Measurements from ENCODE around the gene RNF26. TPM values are rescaled to one million over a fixed set of nuclear protein-coding genes. Genes with fewer than 3 reads are reported as not detected.

Gene RNF26
- total RNA-seq, 2 experiments from 2014 or later: 38.3 to 38.8 TPM

DNA sequence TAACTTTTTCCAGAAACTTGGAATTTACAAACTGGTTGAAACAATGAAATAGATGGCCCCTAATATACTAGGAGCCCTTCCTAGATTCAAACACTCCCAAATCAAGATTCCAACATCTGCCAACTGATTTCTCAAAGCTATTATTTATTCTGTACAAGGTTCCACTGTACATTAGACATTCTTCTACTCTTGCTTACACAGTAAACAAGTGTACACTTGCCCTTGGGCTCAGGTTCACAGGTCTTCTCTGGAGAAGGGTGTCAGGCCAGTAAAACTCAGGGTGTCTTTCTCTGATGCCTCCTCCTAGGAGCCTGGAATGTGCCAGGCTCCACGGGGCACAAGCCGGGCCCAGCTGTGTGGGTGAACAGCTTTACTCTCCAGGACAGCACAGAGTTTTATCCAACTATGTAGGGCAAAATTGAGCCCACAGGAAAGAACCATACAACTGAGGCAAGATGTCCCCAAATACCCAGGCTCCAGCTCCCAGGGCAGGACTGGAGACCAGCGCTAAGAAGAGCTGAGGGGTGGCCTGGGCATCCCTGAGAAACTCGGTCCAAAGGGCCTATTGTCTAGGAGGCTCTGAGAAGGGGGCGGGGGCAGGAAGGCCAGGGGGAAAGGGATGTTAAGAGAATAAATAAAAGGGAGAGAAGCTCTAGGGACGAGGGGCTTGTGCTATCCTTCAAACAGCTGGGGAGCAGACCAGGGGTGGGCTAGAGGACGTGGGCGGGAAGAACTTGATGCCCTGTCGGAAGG, 20.9 kb downstream of the RNF26 start:
- POLR2A ChIA-PET: no interaction called here
- no peak for DNase-seq
- Mint-ChIP-seq H3K27me3 (peaks cover 39% of the 10 kb centered on the region), H3K4me1 (peaks cover 23% of the 10 kb centered on the region), H3K4me3 (peak overlapping the region; percentile 10), H3K36me3 (ENCODE audit: low read depth) (no peaks in the 10 kb centered on the region), H3K9me3 (no peaks in the 10 kb centered on the region), H3K27ac (no peak overlapping the region)
- CTCF ChIA-PET: interaction anchor here (0.7 to 5.1 kb wide), 13 partner anchors 9 to 204 kb away, joined by 3 to 99 read pairs (median 11); partner anchors contain the start of genes MFRP and USP2

DNA sequence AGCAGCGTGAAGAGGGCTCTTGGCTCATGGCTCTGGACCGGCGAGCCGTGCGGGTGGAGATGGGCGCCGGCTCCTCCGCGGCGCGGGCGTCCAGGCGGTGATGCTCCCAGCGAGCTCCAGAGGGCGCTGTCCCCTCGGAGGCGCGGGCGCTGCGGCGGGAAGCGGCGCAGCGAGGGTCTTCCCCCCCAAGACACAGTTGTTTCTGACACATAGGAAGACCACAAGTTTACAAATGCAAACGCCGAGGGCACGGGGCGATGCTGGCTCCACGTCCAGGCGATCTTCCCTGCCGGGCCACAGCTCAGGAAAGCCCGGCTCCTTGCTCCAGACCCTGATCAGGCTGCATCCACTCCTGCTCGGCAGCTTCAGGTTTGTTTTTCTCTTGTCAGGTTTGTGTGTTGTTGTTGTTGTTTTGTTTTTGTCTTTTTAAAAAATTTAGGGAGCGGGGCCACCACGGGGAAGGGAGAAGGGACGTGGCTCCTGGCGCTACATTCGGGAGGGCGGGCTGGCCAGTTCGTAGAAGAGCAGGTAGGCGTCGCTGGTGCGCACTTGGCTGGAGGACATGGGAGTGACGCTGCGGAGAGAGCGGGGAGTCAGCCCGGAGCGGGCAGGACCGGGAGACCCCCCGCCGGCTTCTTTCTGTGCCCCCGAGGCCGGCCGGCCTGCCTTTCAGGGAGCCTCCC, 22.2 kb downstream of the RNF26 start:
- no peaks in the 10 kb centered on the region for H3K36me3 Mint-ChIP-seq (ENCODE audit: low read depth)
- ChIA-PET POLR2A (interaction anchor here (0.6 kb wide), 1 partner anchor 330 kb away, joined by 3 read pairs; no protein-coding TSS in a partner anchor), CTCF (interaction anchor here (0.6 to 5.1 kb wide), 36 partner anchors 8 to 901 kb away, joined by 3 to 99 read pairs (median 4); partner anchors contain the start of genes C1QTNF5, MFRP and USP2)
- peak overlapping the region; percentile 76 for H3K4me3 Mint-ChIP-seq
- no peaks in the 10 kb centered on the region for H3K9me3 Mint-ChIP-seq
- peak overlapping the region; percentile 7 for H3K27ac Mint-ChIP-seq
- H3K27me3 Mint-ChIP-seq: peaks cover 32% of the 10 kb centered on the region
- peaks cover 16% of the 10 kb centered on the region for H3K4me1 Mint-ChIP-seq
- DNase-seq: peak; percentile 74

DNA sequence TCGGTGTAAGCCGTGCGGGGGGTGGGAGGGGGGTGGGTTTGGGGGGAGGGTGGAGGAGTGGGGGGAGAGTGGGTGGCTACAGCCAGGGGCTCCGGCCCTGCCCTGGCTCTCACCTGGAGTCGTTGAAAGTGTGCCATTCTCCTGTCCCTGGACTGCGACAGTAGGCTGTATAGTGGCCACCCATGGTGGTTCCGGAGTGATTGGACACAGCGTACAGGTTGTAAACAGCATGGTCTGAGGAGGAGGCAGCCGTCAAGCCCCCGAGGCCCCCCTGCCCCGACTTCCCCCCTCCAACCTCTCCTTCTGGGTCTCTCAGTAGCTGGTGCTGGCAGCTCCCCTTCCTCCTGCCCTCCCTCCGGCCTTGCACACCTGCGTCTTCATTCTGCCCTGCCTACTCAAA, 22.7 kb downstream of the RNF26 start:
- no peaks in the 10 kb centered on the region for H3K36me3 Mint-ChIP-seq (ENCODE audit: low read depth)
- peak overlapping the region; percentile 39 for H3K4me3 Mint-ChIP-seq
- H3K4me1 Mint-ChIP-seq: peaks cover 16% of the 10 kb centered on the region

DNA sequence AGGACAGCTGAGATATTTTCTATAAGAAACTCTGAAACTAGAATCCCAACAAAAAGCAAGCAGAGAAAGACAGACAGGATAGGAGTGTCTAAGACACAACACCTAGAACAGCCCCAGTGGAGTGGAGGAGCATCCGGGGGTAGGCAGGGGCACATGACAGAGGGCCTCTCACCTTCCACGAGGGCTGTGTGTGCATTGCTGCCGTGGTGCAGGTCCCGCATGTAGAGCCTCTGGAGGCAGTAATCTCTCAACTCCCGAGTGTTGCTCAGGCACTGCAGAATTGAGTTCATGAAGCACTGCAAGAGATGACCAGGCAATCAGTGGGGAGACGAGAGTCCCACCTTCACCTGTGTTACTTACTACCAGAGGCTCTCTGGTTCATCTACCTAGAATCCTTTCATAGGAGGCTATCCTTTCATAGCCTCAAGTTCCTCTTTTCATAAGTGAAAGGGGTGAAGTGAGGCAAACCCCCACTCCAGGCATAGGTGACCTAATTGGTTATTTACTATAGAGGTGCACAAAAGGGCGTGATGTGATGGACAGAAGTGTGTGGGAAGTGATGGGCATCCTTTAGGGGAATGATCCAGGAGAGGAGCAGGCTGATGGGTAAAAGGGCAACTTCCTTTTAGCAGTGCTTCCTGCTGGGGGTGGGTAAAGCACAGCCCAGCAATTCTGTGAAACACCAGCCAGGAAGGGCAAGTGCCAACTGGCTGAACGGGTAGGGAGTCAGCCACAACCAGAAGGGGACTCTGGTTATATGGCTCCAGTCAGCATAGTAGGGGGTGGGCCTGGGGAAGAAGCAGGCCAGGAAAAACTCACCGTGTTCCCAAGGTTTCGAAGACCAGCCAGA, 25.3 kb downstream of the RNF26 start:
- ChIA-PET POLR2A (no interaction called here), CTCF (interaction anchor here (1.7 to 5.1 kb wide), 3 partner anchors 12 to 22 kb away, joined by 5 to 99 read pairs (median 50); partner anchors contain the start of gene MFRP)
- DNase-seq: no peak
- Mint-ChIP-seq H3K9me3 (no peaks in the 10 kb centered on the region), H3K4me1 (peaks cover 19% of the 10 kb centered on the region), H3K27me3 (peaks cover 31% of the 10 kb centered on the region), H3K4me3 (no peak overlapping the region), H3K36me3 (ENCODE audit: low read depth) (peaks cover 2% of the 10 kb centered on the region), H3K27ac (no peak overlapping the region)

More for the DNA sequence above, 22.7 kb downstream of the RNF26 start:
- Mint-ChIP-seq H3K27ac (no peak overlapping the region), H3K27me3 (peaks cover 29% of the 10 kb centered on the region), H3K9me3 (no peaks in the 10 kb centered on the region)
- ChIA-PET POLR2A (interaction anchor here (0.6 kb wide), 1 partner anchor 330 kb away, joined by 3 read pairs; no protein-coding TSS in a partner anchor), CTCF (interaction anchor here (0.6 to 5.1 kb wide), 23 partner anchors 8 to 370 kb away, joined by 3 to 99 read pairs (median 6); partner anchors contain the start of genes C1QTNF5, MFRP and USP2)
- DNase-seq: no peak

DNA sequence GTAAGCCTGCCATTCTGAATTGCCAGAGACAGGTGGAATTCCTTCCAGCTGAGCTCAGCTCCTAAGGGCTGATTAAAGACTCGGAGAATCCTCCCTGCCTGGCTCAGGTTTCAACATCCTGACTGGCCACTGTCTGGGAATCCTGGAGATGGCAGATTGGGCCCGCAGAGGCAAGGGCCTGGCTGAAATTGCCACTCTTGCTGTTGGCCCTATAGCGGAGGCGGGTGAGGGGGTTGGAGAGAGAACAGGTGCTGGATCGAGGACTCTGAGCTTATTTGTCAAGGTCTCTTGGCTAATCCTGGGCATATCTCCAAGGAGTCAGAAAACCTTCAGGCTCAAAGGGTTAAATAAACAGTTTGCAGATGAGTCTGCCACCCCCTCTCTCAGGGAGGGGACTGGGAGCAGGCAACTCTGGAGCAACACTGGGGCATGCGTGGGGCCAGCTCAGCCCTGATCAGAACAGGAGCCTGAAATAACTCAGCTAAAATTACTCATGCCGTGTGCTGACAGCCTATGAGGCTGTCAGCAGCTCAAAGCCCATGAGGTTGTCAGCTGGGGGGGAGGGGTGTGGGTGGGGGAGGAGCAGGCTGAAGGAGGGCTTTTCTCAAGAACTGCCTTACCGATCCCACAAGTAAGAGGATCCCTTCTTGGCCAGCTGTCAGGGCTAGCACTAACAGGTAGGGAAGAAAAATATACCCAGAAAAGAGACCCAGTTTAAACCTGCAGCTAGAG, 26.9 kb downstream of the RNF26 start:
- Mint-ChIP-seq H3K4me1 (peaks cover 18% of the 10 kb centered on the region), H3K36me3 (ENCODE audit: low read depth) (peaks cover 2% of the 10 kb centered on the region), H3K9me3 (no peaks in the 10 kb centered on the region), H3K27me3 (peaks cover 32% of the 10 kb centered on the region), H3K27ac (no peak overlapping the region), H3K4me3 (no peak overlapping the region)
- POLR2A ChIA-PET: interaction anchor here (0.6 kb wide), 2 partner anchors 89 to 145 kb away, joined by 3 to 6 read pairs; no protein-coding TSS in a partner anchor
- CTCF ChIA-PET: interaction anchor here (0.8 to 2.2 kb wide), 7 partner anchors 9 to 1554 kb away, joined by 3 to 13 read pairs (median 3); partner anchors contain the start of gene USP2
- DNase-seq: no peak

DNA sequence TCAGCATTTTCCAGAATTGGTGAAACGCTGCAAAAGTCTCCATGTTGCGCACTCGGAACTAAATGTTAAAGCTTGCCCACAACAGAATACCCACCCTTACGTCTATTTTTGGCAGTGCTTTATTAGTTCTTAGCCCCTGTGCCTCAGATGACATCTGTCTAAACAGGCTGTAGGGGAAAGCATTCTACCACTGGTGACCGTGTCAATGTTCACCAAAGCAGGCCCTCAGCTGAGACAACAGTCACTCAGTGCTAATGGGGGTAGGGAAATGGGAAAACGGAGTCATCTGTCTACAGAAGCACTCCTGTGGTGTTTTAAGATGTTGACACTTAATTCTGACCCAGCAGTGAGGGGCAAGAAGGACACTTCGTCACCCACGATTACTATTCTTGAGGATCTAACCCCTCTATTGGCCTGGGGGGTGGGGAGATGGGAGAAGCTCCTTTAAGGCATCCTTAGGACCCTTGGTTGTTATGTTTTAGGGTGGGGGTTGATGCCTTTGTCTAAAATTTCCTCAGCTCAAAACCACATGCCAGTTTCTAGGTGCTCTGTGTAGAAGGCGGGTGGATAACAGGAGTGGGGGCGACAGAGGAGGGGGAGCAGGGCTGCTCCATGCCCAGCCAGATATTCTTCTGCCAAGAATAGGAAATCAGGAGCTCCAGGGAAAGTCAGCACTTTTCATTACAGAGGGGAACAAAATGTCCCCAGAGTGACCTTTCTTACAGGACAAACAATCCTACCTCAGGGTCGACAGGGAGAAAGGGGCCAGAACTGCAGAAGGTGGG, 27.8 kb downstream of the RNF26 start:
- Mint-ChIP-seq H3K4me1 (peaks cover 15% of the 10 kb centered on the region), H3K27me3 (peaks cover 41% of the 10 kb centered on the region), H3K36me3 (ENCODE audit: low read depth) (peaks cover 2% of the 10 kb centered on the region), H3K4me3 (no peak overlapping the region), H3K27ac (no peak overlapping the region), H3K9me3 (no peaks in the 10 kb centered on the region)
- POLR2A ChIA-PET: interaction anchor here (0.6 kb wide), 2 partner anchors 90 to 837 kb away, joined by 3 read pairs; no protein-coding TSS in a partner anchor
- CTCF ChIA-PET: interaction anchor here (1.2 to 2.2 kb wide), 5 partner anchors 8 to 1555 kb away, joined by 3 to 13 read pairs (median 3); partner anchors contain the start of gene USP2
- DNase-seq: no peak

DNA sequence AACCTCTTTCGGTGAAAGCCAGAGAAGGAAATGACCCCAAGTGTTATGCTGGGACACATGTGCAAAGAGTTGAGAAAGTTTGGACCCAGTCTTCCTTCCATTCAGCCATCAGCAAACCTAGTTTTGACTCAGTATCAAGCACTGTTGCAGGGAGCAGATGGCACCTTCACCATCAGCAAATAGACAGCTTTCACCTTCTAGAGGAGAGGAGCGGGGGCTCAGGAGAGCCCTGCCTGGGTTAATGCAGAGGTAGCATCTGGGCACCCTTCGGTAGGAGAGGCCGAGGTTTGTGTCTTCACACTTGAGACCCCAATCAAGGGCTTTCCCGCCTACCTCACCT, 28.4 kb downstream of the RNF26 start:
- ChIA-PET CTCF (interaction anchor here (1.2 to 2.2 kb wide), 2 partner anchors 19 to 24 kb away, joined by 3 to 13 read pairs; partner anchors contain the start of gene USP2), POLR2A (interaction anchor here (0.6 kb wide), 2 partner anchors 838 to 1239 kb away, joined by 3 read pairs; no protein-coding TSS in a partner anchor)
- Mint-ChIP-seq H3K9me3 (no peaks in the 10 kb centered on the region), H3K27me3 (peaks cover 39% of the 10 kb centered on the region), H3K4me1 (peaks cover 13% of the 10 kb centered on the region), H3K4me3 (no peak overlapping the region), H3K27ac (no peak overlapping the region), H3K36me3 (ENCODE audit: low read depth) (peaks cover 2% of the 10 kb centered on the region)
- no peak for DNase-seq

DNA sequence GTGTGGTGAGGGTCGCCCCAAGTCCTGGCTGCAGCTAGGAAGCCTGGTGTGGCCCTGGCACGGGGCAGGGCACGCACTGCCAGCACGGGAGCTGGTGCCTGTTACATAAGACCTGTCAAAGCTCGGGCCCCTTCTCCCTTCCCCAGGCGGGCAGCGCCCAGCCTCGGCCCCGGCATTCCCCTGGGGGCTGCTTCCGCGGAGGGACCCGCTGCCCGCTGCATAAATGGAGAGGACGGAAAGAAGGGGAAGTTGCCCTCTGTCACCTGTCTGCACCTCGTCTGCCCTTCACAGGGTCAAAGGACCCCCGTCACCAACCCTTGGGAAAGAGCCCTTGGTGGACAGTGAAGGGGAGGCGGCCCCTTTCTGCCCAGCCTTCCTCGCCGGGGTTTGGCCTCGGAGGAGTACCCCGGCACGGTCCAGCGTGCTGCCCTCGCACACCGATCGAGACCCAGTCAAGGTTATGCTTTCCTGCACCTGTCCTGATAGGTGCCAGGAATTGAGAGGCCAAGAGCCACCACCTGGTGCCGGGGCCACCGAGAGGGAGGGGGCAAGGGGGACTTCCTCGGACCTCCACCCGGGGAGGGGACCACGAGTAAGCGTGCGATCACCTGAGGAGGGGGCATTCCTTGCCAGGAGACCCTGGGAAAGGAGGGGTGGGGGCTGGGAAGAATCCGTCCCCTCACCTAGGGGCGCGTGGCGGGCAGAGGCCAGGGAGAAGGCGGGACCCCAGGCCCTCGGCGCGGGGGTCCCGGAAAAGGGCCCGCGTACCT, 28.9 kb downstream of the RNF26 start:
- ChIA-PET CTCF (interaction anchor here (0.9 to 1.8 kb wide), 2 partner anchors 17 to 112 kb away, joined by 3 to 4 read pairs; no protein-coding TSS in a partner anchor), POLR2A (interaction anchor here (0.6 kb wide), 2 partner anchors 838 to 1238 kb away, joined by 3 read pairs; no protein-coding TSS in a partner anchor)
- Mint-ChIP-seq H3K4me3 (no peak overlapping the region), H3K36me3 (ENCODE audit: low read depth) (peaks cover 2% of the 10 kb centered on the region), H3K27me3 (peaks cover 39% of the 10 kb centered on the region), H3K4me1 (peaks cover 13% of the 10 kb centered on the region), H3K27ac (no peak overlapping the region), H3K9me3 (no peaks in the 10 kb centered on the region)
- no peak for DNase-seq

DNA sequence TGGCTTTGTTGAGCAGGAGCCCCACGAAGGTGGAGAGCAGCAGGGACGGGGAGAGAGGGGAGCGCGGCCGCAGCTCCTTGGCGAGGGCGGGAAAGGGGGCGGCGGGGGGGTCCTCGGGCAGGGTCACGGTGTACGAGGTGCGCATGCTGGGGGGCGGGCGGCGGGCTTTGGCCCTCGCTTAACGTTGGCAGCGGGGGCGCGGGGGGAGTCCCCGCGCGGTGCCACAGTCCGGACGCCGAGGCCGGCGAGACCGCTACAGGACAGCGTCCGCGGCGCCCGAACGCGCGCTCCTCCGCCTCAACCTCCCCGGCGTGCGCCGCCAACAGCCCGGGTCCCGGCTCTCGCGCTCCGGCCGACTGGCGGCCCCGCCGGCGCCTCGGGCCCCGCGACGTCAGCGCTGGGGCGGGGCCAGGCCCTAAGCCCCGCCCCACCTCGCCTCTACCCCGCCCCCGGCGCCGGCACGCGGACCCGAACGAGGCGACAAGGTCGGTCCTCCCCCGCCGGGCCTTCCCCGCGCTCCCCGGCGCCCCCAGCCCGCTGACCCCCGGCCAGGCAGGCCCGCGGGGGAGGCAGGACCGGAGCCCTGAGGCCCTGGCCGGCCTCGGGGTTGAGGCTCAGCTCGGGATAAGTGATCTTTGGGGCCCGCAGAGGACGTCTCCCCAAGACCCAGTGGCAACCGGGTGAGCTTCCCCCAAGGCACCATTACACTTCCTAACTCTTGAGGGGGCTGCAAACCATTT, 29.7 kb downstream of the RNF26 start:
- POLR2A ChIA-PET: no interaction called here
- peaks cover 13% of the 10 kb centered on the region for H3K4me1 Mint-ChIP-seq
- peak overlapping the region; percentile 66 for H3K4me3 Mint-ChIP-seq
- H3K36me3 Mint-ChIP-seq (ENCODE audit: low read depth): peaks cover 2% of the 10 kb centered on the region
- no peaks in the 10 kb centered on the region for H3K9me3 Mint-ChIP-seq
- CTCF ChIA-PET: interaction anchor here (0.9 to 1.8 kb wide), 7 partner anchors 8 to 111 kb away, joined by 3 to 14 read pairs (median 4); no protein-coding TSS in a partner anchor
- peak; percentile 45 for DNase-seq
- no peak overlapping the region for H3K27ac Mint-ChIP-seq
- H3K27me3 Mint-ChIP-seq: peaks cover 37% of the 10 kb centered on the region

DNA sequence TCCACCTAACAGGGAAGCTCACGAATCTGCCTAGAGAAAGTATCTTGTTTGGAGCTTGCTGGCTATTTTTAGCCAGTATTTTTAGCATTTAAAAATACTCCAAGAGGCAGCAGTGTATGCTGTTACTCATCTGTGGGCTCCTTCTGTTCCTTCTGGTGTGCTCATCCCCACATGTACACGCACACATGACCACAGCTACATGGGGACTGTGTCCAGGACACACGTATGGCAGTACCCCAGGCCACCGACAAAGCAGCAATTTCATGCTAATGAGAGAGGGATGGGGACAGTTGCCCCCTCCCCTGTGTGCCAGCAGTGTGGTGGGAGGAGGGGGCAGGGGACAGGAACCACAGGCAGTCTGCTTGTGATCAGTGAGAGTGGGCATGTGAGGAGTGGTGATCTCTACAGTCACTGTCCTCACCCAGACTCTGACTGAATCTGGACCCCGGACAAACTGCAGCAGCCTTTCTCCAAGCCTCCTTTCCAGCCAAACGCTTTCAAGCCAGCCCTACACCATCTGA, 30.8 kb downstream of the RNF26 start:
- no peak for DNase-seq
- no peaks in the 10 kb centered on the region for H3K9me3 Mint-ChIP-seq
- ChIA-PET POLR2A (no interaction called here), CTCF (interaction anchor here (0.9 to 1.8 kb wide), 5 partner anchors 8 to 110 kb away, joined by 3 to 14 read pairs (median 4); no protein-coding TSS in a partner anchor)
- peaks cover 5% of the 10 kb centered on the region for H3K4me1 Mint-ChIP-seq
- H3K36me3 Mint-ChIP-seq (ENCODE audit: low read depth): peaks cover 2% of the 10 kb centered on the region
- no peak overlapping the region for H3K27ac Mint-ChIP-seq
- H3K4me3 Mint-ChIP-seq: no peak overlapping the region
- H3K27me3 Mint-ChIP-seq: peaks cover 37% of the 10 kb centered on the region
